HepG2 (cell line): ENCODE results near the gene ITGA2. TPM values are rescaled to one million over a fixed set of nuclear protein-coding genes. Genes with fewer than 3 reads are reported as not detected.

Experiments
- GATAD2A ChIP-seq: IDR thresholded peaks from 2 replicates; pipeline ENCODE4 v1.6.1; 2016
- HDAC2 ChIP-seq: sonication (generic); formaldehyde crosslinking; IDR thresholded peaks from 2 replicates; pipeline ENCODE4 v1.4.0; 2020; ENCODE audit warnings: missing genetic modification reagents
- KLF12 ChIP-seq: sonication (generic); formaldehyde crosslinking; IDR thresholded peaks from 2 replicates; pipeline ENCODE4 v1.4.0; 2020; ENCODE audit warnings: missing genetic modification reagents, borderline replicate concordance
- KLF16 ChIP-seq, 2 experiments: sonication (generic) in 1 of 2; formaldehyde crosslinking in 1 of 2; IDR thresholded peaks; 2 replicates each; pipeline versions ENCODE4 v1.6.1 to v1.8.0; 2016 to 2023; ENCODE audit warnings: missing genetic modification reagents in 2 of 2, missing compliant biosample characterization in 1 of 2
- ZBTB8A ChIP-seq: sonication (generic); formaldehyde crosslinking; IDR thresholded peaks from 2 replicates; pipeline ENCODE4 v1.4.0; 2020; ENCODE audit warnings: mild to moderate bottlenecking, low read depth, missing genetic modification reagents, borderline replicate concordance
- ZNF124 ChIP-seq: sonication (generic); formaldehyde crosslinking; IDR thresholded peaks from 2 replicates; pipeline ENCODE4 v1.4.0; 2020; ENCODE audit warnings: missing genetic modification reagents
- ZNF230 ChIP-seq: sonication (generic); formaldehyde crosslinking; IDR thresholded peaks from 2 replicates; pipeline ENCODE4 v1.4.0; 2020; ENCODE audit warnings: mild to moderate bottlenecking, missing genetic modification reagents
- ZNF318 ChIP-seq: sonication (generic); formaldehyde crosslinking; IDR thresholded peaks from 2 replicates; pipeline ENCODE4 v1.4.0; 2020; ENCODE audit warnings: mild to moderate bottlenecking, missing genetic modification reagents
- ZNF629 ChIP-seq: sonication (generic); formaldehyde crosslinking; conservative IDR thresholded peaks from 2 replicates; pipeline ENCODE4 v1.5.0; 2020; ENCODE audit warnings: missing genetic modification reagents
- ZXDC ChIP-seq: sonication (generic); formaldehyde crosslinking; IDR thresholded peaks from 2 replicates; pipeline ENCODE4 v1.5.0; 2020; ENCODE audit warnings: mild to moderate bottlenecking, missing genetic modification reagents
- polyA plus RNA-seq, 8 experiments: library from polyadenylated mRNA; depleted of rRNA in 3 of 8; stranded (reverse) in 7 of 8; unstranded in 1 of 8; fragments of >200 nt; fragmentation: Illumina TruSeq in 4 of 8; extraction: Trizol in 4 of 8; gene quantifications; 2 replicates each; pipeline versions ENCODE4 v1.2.1 to v1.2.3, GENCODE V29; 2011 to 2016; ENCODE audit warnings: low read depth in 4 of 8, missing spikeins in 1 of 8, mixed read lengths in 1 of 8; ENCODE audit not compliant: insufficient read depth in 1 of 8
- total RNA-seq, 5 experiments: library from RNA; depleted of rRNA; stranded (reverse); fragments of >200 nt; fragmentation: Illumina TruSeq; extraction: Trizol; gene quantifications; 2 replicates each; pipeline ENCODE4 v1.2.3, GENCODE V29; 2016; ENCODE audit warnings: low read depth in 1 of 5

The ITGA2 gene
- total and polyA plus RNA-seq, 2 of the 13 experiments (the other 11 are each of a cell fraction or from before 2014, with no cell fraction given): 15.8 to 58.3 TPM

- TF ChIP-seq ZXDC (no peak), ZNF629 (no peak), ZBTB8A (CRISPR knock-in tag) (no peak), GATAD2A (no peak), ZNF318 (CRISPR knock-in tag) (no peak), HDAC2 (CRISPR knock-in tag) (no peak), ZNF230 (CRISPR knock-in tag) (no peak), ZNF124 (no peak), KLF12 (CRISPR knock-in tag) (no peak), KLF16 (CRISPR knock-in tag; IDR thresholded peaks at IDR 0.05) (no peak)
Measured at GRCh38 chr5:53053364-53053763, 64.2 kb downstream of the ITGA2 start (continued).
